Central memory CD8-positive, alpha-beta T cell (primary cell): Measurements from ENCODE around the gene TCP10L.

Source experiments
- ATAC-seq: fragments of 150-1000 bp; cut with Tn5 transposase; replicated peaks from 2 replicates; pipeline ENCODE4 v1.10.0; 2022; ENCODE audit warnings: mild to moderate bottlenecking, moderate FRiP score, moderate number of reproducible peaks; ENCODE audit not compliant: poor library complexity, severe bottlenecking; ENCODE audit errors: extremely low read depth
- DNase-seq, 2 donors: peaks; one replicate each; pipeline ENCODE4 v3.0.0; 2021; ENCODE audit warnings: low spot score in 2 of 2
- H3K27ac Mint-ChIP-seq: one replicate; pipeline ENCODE4 v1.8.0; 2022; ENCODE audit warnings: low read depth, mild to moderate bottlenecking, moderate library complexity, mixed read lengths
- H3K27me3 Mint-ChIP-seq: one replicate; pipeline ENCODE4 v1.8.0; 2022; ENCODE audit warnings: mixed read lengths
- H3K36me3 Mint-ChIP-seq: one replicate; pipeline ENCODE4 v1.8.0; 2022; ENCODE audit warnings: mild to moderate bottlenecking, moderate library complexity, mixed read lengths; ENCODE audit not compliant: insufficient read depth
- H3K4me1 Mint-ChIP-seq: one replicate; pipeline ENCODE4 v1.8.0; 2022; ENCODE audit warnings: mixed read lengths
- H3K4me3 Mint-ChIP-seq: one replicate; pipeline ENCODE4 v1.8.0; 2022; ENCODE audit warnings: mild to moderate bottlenecking, moderate library complexity, mixed read lengths
- H3K9me3 Mint-ChIP-seq: one replicate; pipeline ENCODE4 v1.8.0; 2022; ENCODE audit warnings: mixed read lengths

TCP10L gene

DNA sequence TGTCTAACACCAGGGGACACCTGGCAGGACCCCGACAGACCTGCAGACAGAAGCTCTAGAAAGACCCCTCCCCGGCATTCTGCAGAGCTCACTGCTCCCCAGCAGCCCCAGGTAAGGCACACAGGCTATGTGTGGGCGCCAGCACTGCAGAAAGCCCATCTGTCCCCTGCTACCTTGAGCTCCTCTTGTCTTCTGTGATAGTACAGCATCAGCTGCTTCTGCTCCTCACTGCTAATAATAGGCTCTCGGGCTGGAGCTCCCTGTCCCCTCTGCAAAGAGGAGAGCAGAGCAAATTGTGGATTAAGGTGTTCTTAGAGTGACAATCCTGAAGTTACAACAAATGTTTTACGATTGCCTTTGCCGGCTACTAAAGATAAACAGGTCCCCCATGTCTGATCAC lies 16.8 kb upstream of the TCP10L start:
- H3K4me1 Mint-ChIP-seq = peaks cover 15% of the 10 kb centered on the region
- no peaks in the 10 kb centered on the region for H3K27me3 Mint-ChIP-seq
- H3K36me3 Mint-ChIP-seq = peaks cover 52% of the 10 kb centered on the region
- H3K4me3 Mint-ChIP-seq = no peak overlapping the region
- ATAC-seq (no peak), DNase-seq (no peak)
- no peaks in the 10 kb centered on the region for H3K9me3 Mint-ChIP-seq
- no peak overlapping the region for H3K27ac Mint-ChIP-seq

DNA sequence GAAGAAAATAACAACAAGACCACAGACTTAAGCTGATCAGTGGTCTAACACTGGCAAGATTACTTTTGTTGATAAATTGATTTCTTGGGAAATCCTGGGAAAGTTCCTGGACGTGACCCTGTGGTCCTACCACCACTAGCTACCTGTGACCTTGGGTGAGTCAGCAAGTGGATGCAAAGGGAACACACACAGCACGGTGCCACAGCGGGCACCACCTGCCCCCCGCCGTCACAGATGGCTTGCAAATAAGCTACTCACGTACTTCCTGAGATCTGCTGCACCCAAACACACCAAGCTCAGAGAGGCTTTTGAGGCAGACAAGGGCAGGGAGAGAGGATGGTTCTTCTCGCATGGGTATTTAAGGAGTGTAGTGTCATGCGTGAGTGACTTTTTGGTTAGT lies 14.2 kb upstream of the TCP10L start:
- no peak overlapping the region for H3K27ac Mint-ChIP-seq
- no peak for ATAC-seq
- no peaks in the 10 kb centered on the region for H3K9me3 Mint-ChIP-seq
- H3K4me1 Mint-ChIP-seq = peaks cover 5% of the 10 kb centered on the region
- peaks cover 36% of the 10 kb centered on the region for H3K36me3 Mint-ChIP-seq
- H3K27me3 Mint-ChIP-seq = no peaks in the 10 kb centered on the region
- no peak for DNase-seq
- H3K4me3 Mint-ChIP-seq = no peak overlapping the region

DNA sequence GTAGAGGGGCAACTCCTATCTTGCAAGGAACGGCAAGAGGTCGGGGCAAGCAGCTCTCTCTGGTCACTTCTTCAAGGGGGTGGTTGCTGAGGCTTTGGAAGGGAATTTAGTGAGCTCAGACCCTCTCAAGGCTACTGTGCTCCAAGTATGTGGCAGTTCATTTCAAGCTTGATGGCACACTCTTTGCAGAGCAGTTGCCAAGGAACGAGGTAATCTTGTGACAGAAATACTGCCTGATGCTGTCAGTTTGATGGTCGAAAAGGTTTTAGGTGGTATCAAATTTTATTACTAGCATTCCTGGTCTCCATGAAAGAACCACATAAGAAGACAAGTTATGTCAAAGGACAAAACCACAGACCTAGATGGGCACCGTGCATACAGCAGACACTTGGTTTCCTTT lies 13.8 kb upstream of the TCP10L start:
- Mint-ChIP-seq H3K4me3 (no peak overlapping the region), H3K9me3 (no peaks in the 10 kb centered on the region), H3K27ac (no peak overlapping the region), H3K27me3 (no peaks in the 10 kb centered on the region), H3K36me3 (peaks cover 33% of the 10 kb centered on the region), H3K4me1 (peaks cover under 1% of the 10 kb centered on the region)
- no peak for ATAC-seq
- DNase-seq = no peak

DNA sequence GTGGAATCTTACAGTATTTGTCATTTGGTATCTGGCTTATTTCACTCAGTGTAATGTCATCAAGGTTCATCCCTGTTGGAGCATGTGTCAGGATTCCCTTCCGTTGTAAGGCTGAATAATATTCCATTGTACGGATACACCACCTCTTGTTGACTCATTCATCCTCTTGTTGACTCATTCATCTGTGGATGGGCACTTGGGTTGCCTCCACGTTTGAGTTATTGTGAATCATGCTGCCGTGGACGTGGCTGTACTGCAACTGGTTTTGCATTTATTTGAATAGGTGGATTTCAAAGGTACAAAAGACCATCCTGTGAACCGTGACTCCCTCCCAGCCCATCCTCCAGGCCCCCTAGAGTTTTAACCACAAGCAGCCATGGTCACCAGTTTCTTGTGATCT lies 11.9 kb upstream of the TCP10L start:
- DNase-seq = no peak
- no peak overlapping the region for H3K4me3 Mint-ChIP-seq
- no peaks in the 10 kb centered on the region for H3K4me1 Mint-ChIP-seq
- H3K36me3 Mint-ChIP-seq = peaks cover 15% of the 10 kb centered on the region
- no peaks in the 10 kb centered on the region for H3K9me3 Mint-ChIP-seq
- ATAC-seq = no peak
- H3K27ac Mint-ChIP-seq = no peak overlapping the region
- H3K27me3 Mint-ChIP-seq = no peaks in the 10 kb centered on the region

DNA sequence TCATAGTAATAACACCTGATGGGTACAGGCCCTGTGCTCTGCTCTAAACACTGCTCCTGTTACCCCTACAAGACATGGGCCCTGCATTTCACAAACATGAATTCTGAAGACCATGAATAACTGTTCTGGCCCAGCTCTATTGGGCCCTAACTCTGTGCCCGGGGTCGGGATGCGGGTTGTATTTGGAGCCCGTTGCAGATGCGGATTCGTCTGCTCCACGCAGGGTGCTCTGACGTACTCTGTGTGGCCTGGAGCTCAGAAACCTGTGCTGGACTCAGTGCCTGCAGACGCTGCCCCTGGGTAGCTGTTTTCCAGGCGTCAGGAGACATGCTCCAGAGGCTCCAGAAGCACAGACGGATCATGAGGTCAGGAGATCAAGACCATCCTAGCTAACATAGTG lies 10.1 kb upstream of the TCP10L start:
- Mint-ChIP-seq H3K27me3 (no peaks in the 10 kb centered on the region), H3K4me3 (no peak overlapping the region), H3K36me3 (peaks cover 5% of the 10 kb centered on the region), H3K27ac (peak overlapping the region; percentile 33), H3K9me3 (no peaks in the 10 kb centered on the region), H3K4me1 (no peaks in the 10 kb centered on the region)
- DNase-seq (no peak), ATAC-seq (no peak)

DNA sequence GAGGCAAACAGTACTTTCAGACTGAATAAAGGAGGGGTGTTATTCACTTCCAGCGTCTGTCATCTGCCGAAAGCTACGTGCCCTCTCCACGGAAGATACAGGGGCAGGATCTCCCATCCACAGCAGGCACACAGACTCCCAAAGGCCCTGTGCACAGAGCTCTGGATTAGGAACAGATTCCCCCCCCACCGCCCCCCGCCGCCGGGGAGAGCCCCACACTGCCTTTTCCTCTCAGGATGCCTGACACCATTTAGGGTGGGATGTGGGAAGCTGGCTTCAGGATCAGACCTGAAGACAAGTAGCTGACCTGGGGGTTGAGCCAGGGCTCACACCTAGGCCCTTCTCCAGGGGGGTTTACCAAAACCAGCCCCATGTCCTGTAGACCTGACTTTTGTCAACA lies 8.4 kb upstream of the TCP10L start:
- H3K27me3 Mint-ChIP-seq = no peaks in the 10 kb centered on the region
- no peaks in the 10 kb centered on the region for H3K4me1 Mint-ChIP-seq
- peaks cover 5% of the 10 kb centered on the region for H3K36me3 Mint-ChIP-seq
- H3K27ac Mint-ChIP-seq = no peak overlapping the region
- ATAC-seq (no peak), DNase-seq (no peak)
- H3K9me3 Mint-ChIP-seq = no peaks in the 10 kb centered on the region
- no peak overlapping the region for H3K4me3 Mint-ChIP-seq

DNA sequence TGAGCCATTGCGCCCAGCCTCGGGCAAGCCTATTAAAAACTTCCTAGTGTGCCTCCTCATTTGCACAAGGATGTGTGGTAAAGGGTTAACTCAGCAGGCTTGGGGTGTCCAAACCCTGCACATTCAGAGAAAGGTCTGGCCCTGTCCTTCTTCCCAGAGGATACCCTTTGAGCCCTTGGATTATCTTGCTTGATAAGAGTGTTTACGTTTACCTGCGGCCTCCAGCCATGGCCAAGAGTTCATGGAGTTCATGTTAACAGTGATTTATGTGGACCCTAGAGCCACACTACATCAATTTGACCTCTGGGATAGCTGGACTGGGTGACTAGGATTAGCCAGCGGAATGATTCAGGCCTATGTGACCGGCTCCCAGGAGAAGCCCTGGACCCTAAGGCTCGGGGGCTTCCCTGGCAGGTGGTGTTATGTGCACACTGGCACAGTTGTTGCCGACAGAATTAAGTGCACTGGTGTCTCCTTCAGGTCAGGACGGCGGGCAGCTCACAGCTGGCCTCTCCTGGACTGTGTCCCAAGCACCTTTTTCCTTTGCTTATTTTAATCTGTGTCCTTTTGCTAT lies 7.7 kb upstream of the TCP10L start:
- H3K9me3 Mint-ChIP-seq = no peaks in the 10 kb centered on the region
- no peak for DNase-seq
- H3K27me3 Mint-ChIP-seq = no peaks in the 10 kb centered on the region
- H3K36me3 Mint-ChIP-seq = peaks cover 3% of the 10 kb centered on the region
- no peak overlapping the region for H3K4me3 Mint-ChIP-seq
- no peak overlapping the region for H3K27ac Mint-ChIP-seq
- ATAC-seq = no peak
- H3K4me1 Mint-ChIP-seq = no peaks in the 10 kb centered on the region

DNA sequence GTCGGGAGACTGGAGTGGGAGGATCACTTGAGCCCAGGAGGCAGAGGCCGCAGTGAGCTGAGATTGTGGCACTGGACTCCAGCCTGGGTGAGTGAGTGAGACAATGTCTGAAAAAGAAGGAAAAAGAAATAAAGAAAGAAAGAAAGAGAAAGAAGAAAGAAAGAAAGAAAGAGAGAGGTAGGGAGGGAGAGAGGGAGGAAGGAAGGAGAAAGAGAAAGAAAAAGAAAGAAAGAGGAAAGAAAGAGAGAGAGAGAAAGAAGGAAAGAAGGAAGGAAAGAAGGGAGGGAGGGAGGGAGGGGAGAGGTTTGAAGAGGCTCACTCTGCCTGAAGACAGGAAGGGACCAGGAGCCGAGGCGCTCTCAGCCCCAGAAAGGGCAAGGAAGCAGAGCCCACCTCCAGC lies 4.8 kb upstream of the TCP10L start:
- no peak overlapping the region for H3K4me3 Mint-ChIP-seq
- H3K4me1 Mint-ChIP-seq = no peaks in the 10 kb centered on the region
- no peaks in the 10 kb centered on the region for H3K9me3 Mint-ChIP-seq
- DNase-seq (no peak), ATAC-seq (no peak)
- no peaks in the 10 kb centered on the region for H3K27me3 Mint-ChIP-seq
- no peak overlapping the region for H3K27ac Mint-ChIP-seq
- H3K36me3 Mint-ChIP-seq = no peaks in the 10 kb centered on the region

DNA sequence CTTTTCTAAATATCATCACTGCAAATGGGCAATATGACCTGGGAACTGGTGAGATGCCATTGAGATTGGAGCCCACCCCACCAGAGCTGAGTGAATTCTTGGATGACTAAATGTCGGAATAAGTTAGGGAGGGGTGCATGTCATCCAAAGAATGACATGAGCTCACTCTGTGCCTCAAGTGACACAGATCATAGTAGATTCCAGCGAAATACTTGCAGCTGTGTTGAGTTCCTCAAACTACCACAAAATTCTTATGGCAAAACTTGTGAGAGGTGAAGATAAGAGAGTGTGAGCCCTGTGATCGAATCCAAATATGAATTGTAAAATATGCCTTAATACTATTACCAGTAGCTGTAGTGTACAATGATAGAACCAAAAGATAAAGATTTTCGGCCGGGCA lies 2.3 kb upstream of the TCP10L start:
- H3K4me3 Mint-ChIP-seq = no peak overlapping the region
- no peaks in the 10 kb centered on the region for H3K4me1 Mint-ChIP-seq
- no peak overlapping the region for H3K27ac Mint-ChIP-seq
- H3K27me3 Mint-ChIP-seq = no peaks in the 10 kb centered on the region
- ATAC-seq = no peak
- no peaks in the 10 kb centered on the region for H3K9me3 Mint-ChIP-seq
- DNase-seq = no peak
- H3K36me3 Mint-ChIP-seq = no peaks in the 10 kb centered on the region

DNA sequence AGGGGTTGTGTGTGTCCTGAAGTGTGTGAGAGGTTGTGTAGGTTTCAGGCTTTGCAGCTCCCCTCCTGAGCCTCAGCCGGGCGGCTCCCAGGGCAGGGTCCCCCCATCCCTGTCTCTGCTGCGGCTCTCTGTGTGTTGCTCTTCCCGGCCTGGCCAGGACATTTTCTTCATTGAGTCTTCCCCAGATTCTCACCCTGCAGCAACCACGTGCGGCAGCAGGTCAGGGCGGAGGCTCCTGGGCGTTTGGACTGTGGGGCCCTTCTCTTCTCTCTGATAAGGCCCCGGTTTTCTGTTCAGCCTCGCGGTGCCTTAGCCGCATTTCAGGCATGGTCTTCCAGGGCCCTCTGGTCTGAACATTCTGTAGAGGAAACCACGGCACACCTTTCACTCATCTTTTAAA lies 1.8 kb upstream of the TCP10L start:
- ATAC-seq = no peak
- H3K36me3 Mint-ChIP-seq = no peaks in the 10 kb centered on the region

DNA sequence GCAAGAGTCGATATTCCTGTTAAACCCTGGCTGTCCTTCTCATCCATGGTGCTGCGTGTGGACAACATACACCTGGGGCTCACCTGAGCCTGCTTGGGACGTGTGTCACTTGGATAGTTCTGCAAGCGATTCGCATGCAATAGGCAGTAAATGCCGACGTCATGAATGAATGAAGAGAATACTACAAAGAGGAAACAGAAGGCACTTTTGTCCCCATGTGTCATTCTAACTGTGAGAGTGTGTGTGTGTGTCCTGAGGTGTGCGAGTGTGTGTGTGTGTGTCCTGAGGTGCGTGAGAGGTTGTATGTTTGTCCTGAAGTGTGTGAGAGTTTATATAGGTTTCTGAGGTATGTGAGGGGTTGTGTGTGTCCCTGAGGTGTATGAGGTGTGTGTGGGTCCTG lies 647 bp upstream of the TCP10L start:
- no peak for ATAC-seq
- no peak overlapping the region for H3K4me3 Mint-ChIP-seq
- H3K4me1 Mint-ChIP-seq = no peaks in the 10 kb centered on the region
- no peaks in the 10 kb centered on the region for H3K36me3 Mint-ChIP-seq
- no peaks in the 10 kb centered on the region for H3K27me3 Mint-ChIP-seq
- H3K27ac Mint-ChIP-seq = no peak overlapping the region
- H3K9me3 Mint-ChIP-seq = no peaks in the 10 kb centered on the region
- DNase-seq = no peak

More for the DNA sequence above, 1.8 kb upstream of the TCP10L start:
- Mint-ChIP-seq H3K27me3 (no peaks in the 10 kb centered on the region), H3K4me1 (no peaks in the 10 kb centered on the region), H3K4me3 (no peak overlapping the region), H3K27ac (no peak overlapping the region), H3K9me3 (no peaks in the 10 kb centered on the region)
- DNase-seq = no peak

DNA sequence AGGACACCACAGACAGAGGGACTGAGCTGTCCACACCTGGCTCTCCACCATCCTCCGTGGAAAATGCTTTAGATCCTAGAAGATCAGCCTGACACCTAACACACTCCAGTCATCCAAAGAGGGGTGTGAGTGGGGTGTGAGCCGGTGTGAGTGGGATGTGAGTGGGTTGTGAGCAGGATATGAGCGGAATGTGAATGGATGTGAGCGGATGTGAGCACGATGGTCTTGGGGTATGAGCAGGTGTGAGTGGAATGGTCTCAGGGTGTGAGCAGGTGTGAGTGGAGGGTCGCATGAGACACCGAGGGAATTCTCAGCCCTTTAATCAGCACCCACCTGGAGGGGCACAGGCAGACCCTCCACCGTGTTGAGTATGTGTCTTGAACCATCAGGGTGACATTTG lies 851 bp downstream of the TCP10L start:
- H3K27ac Mint-ChIP-seq = no peak overlapping the region
- DNase-seq (no peak), ATAC-seq (no peak)
- no peak overlapping the region for H3K4me3 Mint-ChIP-seq
- no peaks in the 10 kb centered on the region for H3K4me1 Mint-ChIP-seq
- no peaks in the 10 kb centered on the region for H3K27me3 Mint-ChIP-seq
- no peaks in the 10 kb centered on the region for H3K36me3 Mint-ChIP-seq
- H3K9me3 Mint-ChIP-seq = no peaks in the 10 kb centered on the region

DNA sequence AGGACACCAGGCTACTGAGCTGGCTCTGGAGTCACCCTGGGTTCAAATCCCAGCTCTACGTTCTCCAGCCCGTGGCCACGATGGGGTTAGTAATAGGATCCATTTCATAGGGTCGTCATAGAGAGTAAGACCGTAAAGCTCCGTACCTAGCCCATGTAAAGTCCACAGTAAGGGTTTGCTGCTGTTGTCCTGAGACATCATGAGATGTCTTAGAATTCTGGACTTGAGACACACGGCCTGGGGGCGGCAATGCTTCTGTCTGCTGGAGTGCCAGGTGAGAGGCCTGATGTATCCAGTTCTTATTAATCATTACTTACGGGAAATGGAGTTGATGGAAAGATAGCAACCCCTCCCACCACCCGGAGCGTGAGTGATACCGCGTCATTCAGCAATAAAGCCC lies 3.6 kb downstream of the TCP10L start:
- H3K36me3 Mint-ChIP-seq = no peaks in the 10 kb centered on the region
- H3K9me3 Mint-ChIP-seq = no peaks in the 10 kb centered on the region
- H3K4me1 Mint-ChIP-seq = no peaks in the 10 kb centered on the region
- DNase-seq (no peak), ATAC-seq (no peak)
- H3K4me3 Mint-ChIP-seq = no peak overlapping the region
- no peaks in the 10 kb centered on the region for H3K27me3 Mint-ChIP-seq
- no peak overlapping the region for H3K27ac Mint-ChIP-seq

DNA sequence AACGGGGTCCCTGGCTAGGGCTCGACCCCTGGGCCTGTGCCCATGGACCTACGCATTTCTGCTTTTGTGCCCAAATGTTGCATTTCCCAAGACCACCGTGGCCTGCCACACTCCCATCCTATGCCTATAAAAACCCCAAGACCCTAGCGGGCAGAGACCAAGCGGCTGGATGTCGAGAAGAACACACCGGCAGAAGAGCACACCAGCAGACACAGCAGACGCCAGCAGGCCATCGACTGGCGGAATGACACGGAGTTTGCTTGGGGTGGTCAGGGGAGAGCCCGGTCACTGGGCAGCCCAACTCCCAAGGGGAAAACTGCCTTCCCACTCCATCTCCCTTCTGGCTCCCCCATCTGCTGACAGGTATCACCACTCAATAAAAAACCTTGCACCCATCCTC lies 4.4 kb downstream of the TCP10L start:
- no peak for DNase-seq
- Mint-ChIP-seq H3K27me3 (no peaks in the 10 kb centered on the region), H3K9me3 (no peaks in the 10 kb centered on the region), H3K4me1 (no peaks in the 10 kb centered on the region), H3K36me3 (no peaks in the 10 kb centered on the region), H3K4me3 (no peak overlapping the region), H3K27ac (no peak overlapping the region)
- ATAC-seq = no peak
